Naive thymus-derived CD4-positive, alpha-beta T cell (primary cell): ENCODE measurements around the gene PLCG2. TPM values are rescaled to one million over a fixed set of nuclear protein-coding genes. Genes with fewer than 3 reads are reported as not detected.
A peak's percentile ranks its signal among the peaks of the same experiment; 100 is the strongest.
"Not testable (repeated sequence)": the region's sequence is repeated elsewhere in the genome, so short reads cannot be mapped to it uniquely, and the experiment has no call there.

Experiments used
- ATAC-seq: fragments of 150-1000 bp; cut with Tn5 transposase; 2 replicates; pipeline ENCODE4 v1.10.0; 2021; ENCODE audit warnings: mild to moderate bottlenecking, moderate library complexity
- CTCF ChIA-PET: fragments of 350-600 bp; sonication (Branson Sonifier 250); formaldehyde crosslinking; loops from one replicate; lab custom pipeline; 2021; ENCODE audit warnings: antibody characterized with exemption; lab: Charles Lee
- POLR2A ChIA-PET: fragments of 350-600 bp; sonication (Branson Sonifier 250); formaldehyde crosslinking; loops from one replicate; lab custom pipeline; 2021; ENCODE audit warnings: antibody characterized with exemption, inconsistent platforms; lab: Charles Lee
- DNase-seq, 9 donors: peaks; one replicate each; pipeline versions ENCODE4 v3.0.0 to v3.0.0-alpha.2; 2020 to 2022; ENCODE audit warnings: mixed read lengths in 1 of 9
- H3K27ac ChIP-seq: one replicate; pipeline ENCODE4 v1.7.0; 2013; ENCODE audit warnings: mild to moderate bottlenecking, low read depth, low read length, moderate library complexity
- H3K27me3 ChIP-seq, 2 donors: one replicate each; pipeline ENCODE4 v1.7.0; 2013; ENCODE audit warnings: low read length in 2 of 2, mild to moderate bottlenecking in 2 of 2, moderate library complexity in 2 of 2; ENCODE audit not compliant: control insufficient read depth in 2 of 2, insufficient read depth in 2 of 2
- H3K36me3 ChIP-seq, 3 experiments: 1 replicate in 2 of 3; 2 replicates in 1 of 3; pipeline ENCODE4 v1.7.0; 2013; ENCODE audit warnings: low read length in 3 of 3, mild to moderate bottlenecking in 3 of 3, moderate library complexity in 1 of 3; ENCODE audit not compliant: insufficient read depth in 3 of 3, control insufficient read depth in 2 of 3
- H3K4me1 ChIP-seq, 2 donors: one replicate each; pipeline ENCODE4 v1.7.0; 2013; ENCODE audit warnings: low read length in 2 of 2, mild to moderate bottlenecking in 2 of 2, moderate library complexity in 1 of 2; ENCODE audit not compliant: control insufficient read depth in 2 of 2, insufficient read depth in 2 of 2
- H3K4me3 ChIP-seq: 2 replicates; pipeline ENCODE4 v1.7.0; 2013; ENCODE audit warnings: mild to moderate bottlenecking, low read length
- H3K9me3 ChIP-seq, 3 experiments: 1 replicate in 2 of 3; 2 replicates in 1 of 3; pipeline ENCODE4 v1.7.0; 2013; ENCODE audit warnings: low read length in 3 of 3; ENCODE audit not compliant: control insufficient read depth in 2 of 3
- H3K27ac Mint-ChIP-seq, 9 donors: one replicate each; pipeline ENCODE4 v1.8.0; 2020 to 2022; ENCODE audit warnings: mixed read lengths in 9 of 9, mild to moderate bottlenecking in 8 of 9, moderate library complexity in 5 of 9, inconsistent platforms in 2 of 9
- H3K27me3 Mint-ChIP-seq, 5 donors: one replicate each; pipeline ENCODE4 v1.8.0; 2021 to 2022; ENCODE audit warnings: mixed read lengths in 5 of 5, mild to moderate bottlenecking in 1 of 5
- H3K36me3 Mint-ChIP-seq, 5 donors: one replicate each; pipeline ENCODE4 v1.8.0; 2020 to 2022; ENCODE audit warnings: mixed read lengths in 5 of 5, mild to moderate bottlenecking in 3 of 5, inconsistent platforms in 1 of 5
- H3K4me1 Mint-ChIP-seq, 7 donors: one replicate each; pipeline ENCODE4 v1.8.0; 2020 to 2022; ENCODE audit warnings: mixed read lengths in 7 of 7, mild to moderate bottlenecking in 3 of 7, inconsistent platforms in 1 of 7
- H3K4me3 Mint-ChIP-seq, 10 donors: one replicate each; pipeline ENCODE4 v1.8.0; 2020 to 2022; ENCODE audit warnings: mild to moderate bottlenecking in 10 of 10, mixed read lengths in 10 of 10, moderate library complexity in 6 of 10, inconsistent platforms in 2 of 10
- H3K9me3 Mint-ChIP-seq, 11 donors: one replicate each; pipeline ENCODE4 v1.8.0; 2020 to 2022; ENCODE audit warnings: mixed read lengths in 11 of 11, mild to moderate bottlenecking in 4 of 11, inconsistent platforms in 1 of 11, moderate library complexity in 1 of 11
- intact Hi-C, 2 donors: fragments of 100-400 bp; cut with micrococcal nuclease; formaldehyde crosslinking; loops; one replicate each; pipeline ENCODE4 v1.15.1; 2023
- polyA plus RNA-seq, 2 donors: library from polyadenylated mRNA; unstranded; fragments of 300-500 nt; fragmentation: Illumina TruSeq; gene quantifications; one replicate each; pipeline ENCODE4 v1.2.3, GENCODE V29; 2021
- total RNA-seq, 6 experiments: library from RNA in 5 of 6; stranded (reverse) in 5 of 6; gene quantifications; 1 replicate in 5 of 6; 2 replicates in 1 of 6; pipeline ENCODE4 v1.2.3 and lab custom pipeline; 2021 to 2026

Gene PLCG2
- total and polyA plus RNA-seq, 7 experiments from 2014 or later, result 0.07 to 85.8 (median 1.5) TPM

DNA sequence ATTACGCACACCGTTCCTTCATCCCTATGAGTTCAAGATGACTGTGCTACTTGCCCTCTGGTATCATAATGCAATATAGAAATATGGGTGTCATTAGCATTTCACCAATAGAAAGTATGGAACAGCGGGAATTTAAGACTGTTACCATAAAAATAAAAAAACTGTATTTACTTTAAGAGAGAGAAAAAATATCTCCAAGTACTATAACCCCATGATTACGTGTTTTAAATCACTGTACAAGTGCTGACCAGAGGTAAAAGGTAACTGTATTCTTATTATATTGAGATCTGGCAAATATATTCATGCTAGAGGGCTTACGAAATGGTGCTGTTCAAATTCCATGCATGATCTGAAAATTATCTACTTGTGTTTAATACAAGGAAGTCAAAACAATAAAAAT lies 226.9 kb downstream of the PLCG2 start:
- ATAC-seq (no peak), DNase-seq (no peak)
- intact Hi-C loops, result no loop called here
- Mint-ChIP-seq H3K4me1 (peaks cover 11 to 41% (median 16%) of the 10 kb centered on the region in 7 donors), H3K9me3 (peaks cover 0 to 28% (median 7%) of the 10 kb centered on the region in 11 donors), H3K4me3 (no peak overlapping the region), H3K27me3 (peaks cover 0 to 5% (median 0%) of the 10 kb centered on the region in 5 donors), H3K27ac (no peak overlapping the region), H3K36me3 (peaks cover 6 to 67% (median 49%) of the 10 kb centered on the region in 5 donors)
- ChIA-PET POLR2A (no interaction called here), CTCF (no interaction called here)
- H3K4me1 ChIP-seq, result no peaks in the 10 kb centered on the region
- H3K9me3 ChIP-seq, result peaks cover 0 to 7% (median 0%) of the 10 kb centered on the region in 3 experiments
- no peak overlapping the region for H3K4me3 ChIP-seq
- no peak overlapping the region for H3K27ac ChIP-seq
- H3K27me3 ChIP-seq, result no peaks in the 10 kb centered on the region
- H3K36me3 ChIP-seq, result peaks cover 0 to 21% (median 0%) of the 10 kb centered on the region in 3 experiments

DNA sequence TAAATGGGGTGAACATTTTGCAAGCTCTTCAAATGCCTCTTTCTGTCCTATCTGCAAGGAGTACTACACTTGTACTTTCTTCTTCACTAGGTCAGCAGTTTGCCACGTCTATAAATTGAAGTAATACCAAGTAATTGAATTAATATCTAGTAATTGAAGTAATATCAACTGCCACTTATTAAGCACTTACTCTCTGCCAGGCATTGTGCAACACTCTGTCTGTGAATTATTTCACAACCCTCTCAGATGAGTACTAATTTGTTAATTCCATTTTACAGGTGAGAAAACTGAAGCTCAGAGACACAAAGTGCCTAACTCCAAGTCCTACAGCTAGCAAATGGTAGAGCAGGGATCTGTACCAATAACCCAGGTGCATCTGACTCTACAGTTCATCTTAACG lies 228.1 kb downstream of the PLCG2 start:
- Mint-ChIP-seq H3K4me1 (peaks cover 18 to 36% (median 25%) of the 10 kb centered on the region in 7 donors), H3K4me3 (peak overlapping the region in 1 of 10 donors; percentile 12), H3K27me3 (peaks cover 0 to 13% (median 0%) of the 10 kb centered on the region in 5 donors), H3K27ac (no peak overlapping the region), H3K36me3 (peaks cover 12 to 58% (median 51%) of the 10 kb centered on the region in 5 donors), H3K9me3 (peaks cover 0 to 28% (median 9%) of the 10 kb centered on the region in 11 donors)
- intact Hi-C loops, result no loop called here
- no peak overlapping the region for H3K4me3 ChIP-seq
- ATAC-seq (no peak), DNase-seq (no peak)
- H3K9me3 ChIP-seq, result peaks cover 0 to 7% (median 0%) of the 10 kb centered on the region in 3 experiments
- ChIA-PET CTCF (no interaction called here), POLR2A (no interaction called here)
- no peaks in the 10 kb centered on the region for H3K4me1 ChIP-seq
- H3K27me3 ChIP-seq, result no peaks in the 10 kb centered on the region
- H3K27ac ChIP-seq, result no peak overlapping the region
- peaks cover 0 to 21% (median 0%) of the 10 kb centered on the region in 3 experiments for H3K36me3 ChIP-seq

DNA sequence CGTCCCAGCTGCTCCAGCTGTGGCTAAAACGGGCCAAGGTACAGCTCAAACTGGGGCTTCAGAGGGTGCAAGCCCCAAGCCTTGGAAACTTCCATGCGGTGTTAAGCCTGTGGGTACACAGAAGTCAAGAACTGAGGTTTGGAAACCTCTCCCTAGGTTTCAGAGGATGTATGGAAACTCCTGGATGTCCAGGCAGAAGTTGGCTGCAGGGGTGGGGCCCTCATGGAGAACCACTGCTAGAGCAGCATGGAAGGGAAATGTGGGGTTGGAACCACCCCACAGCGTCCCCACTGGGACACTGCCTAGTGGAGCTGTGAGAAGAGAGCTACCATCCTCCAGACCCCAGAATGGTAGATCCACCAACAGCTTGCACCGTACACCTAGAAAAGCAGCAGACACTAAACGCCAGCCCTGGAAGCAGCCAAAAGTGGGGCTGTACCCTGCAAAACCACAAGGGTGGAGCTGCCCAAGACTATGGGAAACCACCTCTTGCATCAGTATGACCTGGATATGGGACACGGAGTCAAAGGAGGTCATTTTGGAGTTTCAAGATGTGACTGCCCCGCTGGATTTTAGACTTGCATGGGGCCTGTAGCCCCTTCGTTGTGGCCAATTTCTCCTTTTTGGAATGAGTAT lies 230.0 kb downstream of the PLCG2 start:
- peaks cover 17 to 31% (median 26%) of the 10 kb centered on the region in 7 donors for H3K4me1 Mint-ChIP-seq
- peaks cover 12 to 45% (median 39%) of the 10 kb centered on the region in 5 donors for H3K36me3 Mint-ChIP-seq
- H3K4me3 Mint-ChIP-seq, result peak overlapping the region in 4 of 10 donors; percentile 50 to 63 (median 56)

DNA sequence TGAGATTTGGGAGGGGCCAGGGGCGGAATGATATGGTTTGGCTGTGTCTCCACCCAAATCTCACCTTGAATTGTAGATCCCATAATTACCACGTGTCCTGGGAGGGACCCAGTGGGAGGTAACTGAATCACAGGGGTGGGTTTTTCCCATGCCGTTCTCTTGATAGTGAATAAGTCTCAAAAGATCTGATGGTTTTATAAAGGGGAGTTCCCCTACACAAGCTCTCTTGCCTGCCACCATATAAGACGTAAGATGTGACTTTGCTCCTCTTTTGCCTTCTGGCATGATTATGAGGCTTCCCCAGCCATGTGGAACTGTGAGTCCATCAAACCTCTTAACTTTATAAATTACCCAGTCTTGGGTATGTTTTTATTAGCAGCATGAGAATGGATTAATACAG lies 230.7 kb downstream of the PLCG2 start:
- Mint-ChIP-seq H3K36me3 (peaks cover 12 to 38% (median 34%) of the 10 kb centered on the region in 5 donors), H3K9me3 (peaks cover 0 to 30% (median 9%) of the 10 kb centered on the region in 11 donors), H3K27me3 (peaks cover 5 to 27% (median 7%) of the 10 kb centered on the region in 5 donors), H3K4me3 (peak overlapping the region in 9 of 10 donors; percentile 9 to 97 (median 57)), H3K4me1 (peaks cover 16 to 28% (median 24%) of the 10 kb centered on the region in 7 donors)
- H3K36me3 ChIP-seq, ATAC-seq, H3K27me3 ChIP-seq, DNase-seq, POLR2A ChIA-PET, H3K4me3 ChIP-seq, CTCF ChIA-PET, H3K4me1 ChIP-seq, H3K9me3 ChIP-seq, H3K27ac Mint-ChIP-seq, H3K27ac ChIP-seq: not testable (repeated sequence)
- intact Hi-C loops, result loop anchor here in 1 of 2 donors (2.0 kb wide), 1 partner anchor 695 kb away; the partner anchor contains the start of gene GAN

More for the DNA sequence above, 230.0 kb downstream of the PLCG2 start:
- Mint-ChIP-seq H3K27me3 (peaks cover 2 to 27% (median 5%) of the 10 kb centered on the region in 5 donors), H3K9me3 (peaks cover 0 to 28% (median 9%) of the 10 kb centered on the region in 11 donors), H3K27ac (peak overlapping the region in 1 of 9 donors; percentile 6)
- Histone ChIP-seq H3K27me3 (no peaks in the 10 kb centered on the region), H3K9me3 (peaks cover 0 to 7% (median 0%) of the 10 kb centered on the region in 3 experiments), H3K4me3 (no peak overlapping the region), H3K36me3 (peaks cover 0 to 10% (median 0%) of the 10 kb centered on the region in 3 experiments), H3K27ac (no peak overlapping the region), H3K4me1 (no peaks in the 10 kb centered on the region)
- intact Hi-C loops, result no loop called here
- CTCF ChIA-PET, result no interaction called here
- no peak for DNase-seq
- POLR2A ChIA-PET, result no interaction called here
- ATAC-seq, result no peak

- peaks cover 0 to 37% (median 11%) of the 10 kb centered on the region in 11 donors for H3K9me3 Mint-ChIP-seq
- ChIA-PET CTCF (interaction anchor here (0.8 kb wide), 1 partner anchor 15 kb away, joined by 3 read pairs; no protein-coding TSS in a partner anchor), POLR2A (no interaction called here)
- Histone ChIP-seq H3K27ac (peak overlapping the region; percentile 67), H3K36me3 (peaks cover 0 to 10% (median 0%) of the 10 kb centered on the region in 3 experiments), H3K27me3 (peaks cover 0 to 5% of the 10 kb centered on the region in 2 donors), H3K4me1 (no peaks in the 10 kb centered on the region), H3K9me3 (peaks cover 0 to 7% (median 0%) of the 10 kb centered on the region in 3 experiments), H3K4me3 (peak overlapping the region; percentile 75)
- H3K27ac Mint-ChIP-seq, result peak overlapping the region; percentile 77 to 96 (median 89)
- intact Hi-C loops, result loop anchor here in 1 of 2 donors (1.0 to 2.0 kb wide), 2 partner anchors 160 to 696 kb away; partner anchors contain the start of genes GAN and MPHOSPH6
- ATAC-seq (no peak), DNase-seq (peak in 2 of 9 donors; percentile 2 to 3)
- peaks cover 12 to 28% (median 22%) of the 10 kb centered on the region in 7 donors for H3K4me1 Mint-ChIP-seq
- H3K4me3 Mint-ChIP-seq, result peak overlapping the region; percentile 80 to 99 (median 91)
- H3K36me3 Mint-ChIP-seq, result peaks cover 12 to 30% (median 29%) of the 10 kb centered on the region in 5 donors
- peaks cover 6 to 28% (median 9%) of the 10 kb centered on the region in 5 donors for H3K27me3 Mint-ChIP-seq
These were observed 231.6 kb downstream of the PLCG2 start for GRCh38 chr16:82010649-82011048.

GRCh38 chr16:82011199-82011641 lies 232.1 kb downstream of the PLCG2 start, which contains the start of gene SDR42E1:
SDR42E1 (minus strand) TSS chr16:82011470; CDS start chr16:82000858, 10,612 bp downstream.
- peaks cover 12 to 28% (median 22%) of the 10 kb centered on the region in 7 donors for H3K4me1 Mint-ChIP-seq
- intact Hi-C loops, result loop anchor here in 1 of 2 donors (1.0 to 2.0 kb wide), 2 partner anchors 159 to 696 kb away; partner anchors contain the start of genes GAN and MPHOSPH6
- H3K4me3 Mint-ChIP-seq, result peak within 1 kb of the TSS; percentile 80 to 99 (median 91)
- peak within 1 kb of the TSS; percentile 77 to 96 (median 89) for H3K27ac Mint-ChIP-seq
- H3K4me3 ChIP-seq, result peak within 1 kb of the TSS; percentile 75
- ChIA-PET CTCF (interaction anchor here (0.8 kb wide), 1 partner anchor 16 kb away, joined by 3 read pairs; no protein-coding TSS in a partner anchor), POLR2A (no interaction called here)
- H3K27me3 ChIP-seq, result peaks cover 0 to 5% of the 10 kb centered on the region in 2 donors
- peaks cover 0 to 7% (median 0%) of the 10 kb centered on the region in 3 experiments for H3K9me3 ChIP-seq
- H3K27me3 Mint-ChIP-seq, result peaks cover 12 to 30% (median 13%) of the 10 kb centered on the region in 5 donors
- peak within 1 kb of the TSS; percentile 67 for H3K27ac ChIP-seq
- DNase-seq (peak; percentile 37 to 80 (median 68)), ATAC-seq (peak; percentile 93)
- H3K36me3 ChIP-seq, result peaks cover 0 to 10% (median 0%) of the 10 kb centered on the region in 3 experiments
- H3K9me3 Mint-ChIP-seq, result peaks cover 0 to 43% (median 13%) of the 10 kb centered on the region in 11 donors
- no peaks in the 10 kb centered on the region for H3K4me1 ChIP-seq
- H3K36me3 Mint-ChIP-seq, result peaks cover 12 to 29% (median 27%) of the 10 kb centered on the region in 5 donors
